Middle frontal gyrus (tissue), 1 donor: ENCODE results near the gene SLC9A8.

ENCODE experiments used
- DNase-seq: peaks from one replicate; pipeline ENCODE4 v3.0.0-alpha.2; 2015; ENCODE audit warnings: low spot score; ENCODE audit errors: extremely low spot score

Gene SLC9A8

GRCh38 chr20:49813305-49813974 is 812 bp downstream of the SLC9A8 start:
- no peak for DNase-seq

GRCh38 chr20:49814057-49814694 is 1.5 kb downstream of the SLC9A8 start:
- DNase-seq, result no peak

- no peak for DNase-seq
Measured at GRCh38 chr20:49818816-49819215, 6.2 kb downstream of the SLC9A8 start.

GRCh38 chr20:49819702-49820101 is 7.1 kb downstream of the SLC9A8 start:
- DNase-seq, result no peak

- DNase-seq, result no peak
Measured at GRCh38 chr20:49821381-49821780, 8.8 kb downstream of the SLC9A8 start.

GRCh38 chr20:49821870-49822331 is 9.3 kb downstream of the SLC9A8 start:
- DNase-seq, result no peak

GRCh38 chr20:49823152-49823847 is 10.7 kb downstream of the SLC9A8 start:
- no peak for DNase-seq

GRCh38 chr20:49824206-49824605 is 11.6 kb downstream of the SLC9A8 start:
- no peak for DNase-seq

GRCh38 chr20:49825521-49826033 is 12.9 kb downstream of the SLC9A8 start:
- DNase-seq, result no peak

GRCh38 chr20:49831022-49831769 is 18.6 kb downstream of the SLC9A8 start:
- DNase-seq, result no peak

GRCh38 chr20:49831770-49832631 is 19.4 kb downstream of the SLC9A8 start:
- DNase-seq, result no peak

- no peak for DNase-seq
Measured at GRCh38 chr20:49832632-49833327, 20.2 kb downstream of the SLC9A8 start.

GRCh38 chr20:49833483-49833882 is 20.9 kb downstream of the SLC9A8 start:
- no peak for DNase-seq

GRCh38 chr20:49835031-49835430 is 22.4 kb downstream of the SLC9A8 start:
- DNase-seq, result no peak

GRCh38 chr20:49838546-49838945 is 25.9 kb downstream of the SLC9A8 start:
- no peak for DNase-seq

- DNase-seq, result no peak
Measured at GRCh38 chr20:49843139-49843538, 30.5 kb downstream of the SLC9A8 start.

- no peak for DNase-seq
Measured at GRCh38 chr20:49843770-49844380, 31.2 kb downstream of the SLC9A8 start.

- no peak for DNase-seq
Measured at GRCh38 chr20:49845060-49845459, 32.4 kb downstream of the SLC9A8 start.

- no peak for DNase-seq
Measured at GRCh38 chr20:49846206-49846807, 33.7 kb downstream of the SLC9A8 start.
